ENCODE measurements around the gene PPP1R9B.

The PPP1R9B gene

DNA sequence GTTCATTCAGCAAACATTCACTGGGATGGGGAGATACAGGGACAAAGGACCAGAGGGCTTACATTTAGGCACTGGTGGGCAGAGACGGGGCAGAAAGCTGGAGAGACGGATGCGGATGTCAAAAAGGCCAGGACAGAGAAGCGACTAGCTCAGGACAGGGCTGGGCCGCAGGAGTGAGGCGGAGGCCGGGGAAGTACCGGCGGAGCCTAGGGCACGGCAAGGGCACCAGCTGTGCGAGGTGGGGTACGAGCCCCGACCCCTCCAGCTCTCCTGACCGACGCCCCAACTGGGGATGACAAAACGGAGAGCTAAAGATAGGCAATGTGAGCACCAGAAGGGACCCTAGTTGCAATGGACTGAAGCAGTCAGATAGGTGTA is 11.4 kb upstream of the PPP1R9B start:
- no peak for DNase-seq

- DNase-seq: peak in 55 of 56 donors; percentile 33 to 97 (median 87)
Observed at GRCh38 chr17:50161023-50161910, 10.8 kb upstream of the PPP1R9B start.

DNA sequence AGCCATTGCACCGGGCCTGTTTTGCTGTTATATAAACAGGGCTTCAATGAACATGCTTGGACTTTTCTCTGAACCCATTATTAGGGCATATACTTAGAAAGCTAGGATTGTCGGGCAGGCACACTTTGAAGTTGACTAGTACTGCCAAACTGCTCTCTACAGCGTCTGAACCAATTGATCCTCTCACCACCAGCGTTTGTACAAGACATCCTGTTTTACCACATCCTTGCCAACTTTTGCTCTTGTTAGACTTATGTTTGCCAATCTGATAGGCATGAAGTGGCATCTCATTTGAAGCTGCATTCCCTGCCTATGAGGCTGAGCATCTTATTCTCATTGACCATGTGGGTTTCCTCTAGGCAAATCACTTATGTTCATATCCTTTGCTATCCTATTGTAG is 7.4 kb upstream of the PPP1R9B start:
- DNase-seq: no peak

DNA sequence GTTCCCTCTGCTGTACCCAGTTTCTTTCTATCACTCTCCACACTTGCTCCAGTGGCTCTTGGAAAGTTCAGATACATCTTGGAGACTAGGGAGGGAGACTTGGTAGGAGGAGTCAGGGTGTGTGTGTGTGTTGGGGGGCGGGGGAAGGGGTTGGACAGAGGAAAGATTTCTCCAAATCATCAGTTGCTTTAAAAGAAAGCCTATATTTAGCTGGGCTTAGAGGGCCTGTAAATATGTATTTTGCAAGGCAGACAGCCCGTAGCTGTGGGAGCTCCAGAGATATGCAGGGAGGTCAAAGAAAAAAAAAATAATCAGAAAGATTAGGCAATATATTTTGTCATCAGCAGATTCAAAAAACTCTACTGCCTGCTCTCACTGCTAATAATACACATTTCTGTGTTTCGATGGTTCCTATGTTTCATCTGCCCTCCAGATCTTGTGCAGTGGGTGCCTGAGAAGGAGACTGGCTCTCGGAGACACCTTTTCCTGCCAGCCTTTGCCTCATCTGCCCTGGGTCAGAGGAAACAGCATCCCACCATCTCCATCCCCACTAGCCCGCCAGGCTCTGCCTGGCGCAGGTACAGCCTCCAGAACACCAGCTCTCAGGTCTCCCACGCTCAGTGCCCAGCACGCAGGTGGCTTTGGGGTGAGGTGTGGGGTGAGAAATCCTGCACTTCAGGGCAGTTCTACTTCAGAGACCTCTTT is 4.8 kb upstream of the PPP1R9B start:
- no peak for DNase-seq

GRCh38 chr17:50154604-50155003 is 4.1 kb upstream of the PPP1R9B start:
- DNase-seq: no peak

- peak in 2 of 56 donors; percentile 29 to 31 for DNase-seq
Observed at GRCh38 chr17:50153650-50154575, 3.4 kb upstream of the PPP1R9B start.

- no peak for DNase-seq
Observed at GRCh38 chr17:50152736-50153135, 2.3 kb upstream of the PPP1R9B start.

GRCh38 chr17:50151937-50152547 is 1.6 kb upstream of the PPP1R9B start:
- DNase-seq: peak in 55 of 56 donors; percentile 51 to 94 (median 83)

DNA sequence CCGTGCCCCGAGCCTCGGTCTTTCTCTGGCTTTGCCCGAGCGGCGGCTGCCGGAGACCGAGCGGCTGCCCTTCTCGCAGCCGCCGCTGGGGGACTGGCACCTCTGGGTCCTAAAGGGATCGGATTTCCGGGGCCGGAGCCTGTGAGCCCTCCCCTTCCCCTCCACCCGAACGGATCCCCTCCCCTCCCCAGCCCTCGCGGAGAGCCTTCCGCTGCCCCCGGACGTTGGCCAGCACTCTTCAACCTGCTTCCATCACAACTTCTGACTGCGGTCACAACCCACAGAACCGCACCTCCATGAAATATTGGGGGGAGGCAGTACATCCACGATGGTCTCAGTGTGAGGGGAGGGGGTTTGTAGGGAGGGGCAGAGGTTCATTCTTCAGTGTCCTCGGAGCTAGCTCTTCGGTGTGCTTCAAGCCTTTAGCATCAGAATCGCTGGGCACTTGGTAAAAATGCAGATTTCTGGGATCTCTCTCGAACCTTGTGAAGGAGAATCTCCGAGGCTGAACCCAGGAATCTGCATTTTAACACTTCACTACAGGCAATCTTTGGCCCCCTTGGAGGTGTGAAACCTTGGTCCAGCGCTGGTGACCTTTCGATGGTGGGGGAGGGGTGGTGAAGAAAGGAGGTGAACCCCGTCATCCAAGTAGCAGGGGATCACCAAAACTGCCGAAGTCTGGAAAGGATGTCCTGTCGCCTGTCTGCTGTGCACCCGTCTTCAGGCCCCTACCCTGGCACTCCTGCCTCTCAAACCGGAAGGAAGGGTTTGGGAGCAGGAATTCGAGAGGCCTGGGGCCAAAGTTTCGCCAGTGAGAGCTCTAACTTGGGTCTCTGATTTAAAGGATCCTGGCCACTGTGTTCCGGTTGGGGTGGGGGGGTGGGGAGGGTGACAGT is 812 bp upstream of the PPP1R9B start:
- DNase-seq: peak; percentile 32 to 92 (median 81)

DNA sequence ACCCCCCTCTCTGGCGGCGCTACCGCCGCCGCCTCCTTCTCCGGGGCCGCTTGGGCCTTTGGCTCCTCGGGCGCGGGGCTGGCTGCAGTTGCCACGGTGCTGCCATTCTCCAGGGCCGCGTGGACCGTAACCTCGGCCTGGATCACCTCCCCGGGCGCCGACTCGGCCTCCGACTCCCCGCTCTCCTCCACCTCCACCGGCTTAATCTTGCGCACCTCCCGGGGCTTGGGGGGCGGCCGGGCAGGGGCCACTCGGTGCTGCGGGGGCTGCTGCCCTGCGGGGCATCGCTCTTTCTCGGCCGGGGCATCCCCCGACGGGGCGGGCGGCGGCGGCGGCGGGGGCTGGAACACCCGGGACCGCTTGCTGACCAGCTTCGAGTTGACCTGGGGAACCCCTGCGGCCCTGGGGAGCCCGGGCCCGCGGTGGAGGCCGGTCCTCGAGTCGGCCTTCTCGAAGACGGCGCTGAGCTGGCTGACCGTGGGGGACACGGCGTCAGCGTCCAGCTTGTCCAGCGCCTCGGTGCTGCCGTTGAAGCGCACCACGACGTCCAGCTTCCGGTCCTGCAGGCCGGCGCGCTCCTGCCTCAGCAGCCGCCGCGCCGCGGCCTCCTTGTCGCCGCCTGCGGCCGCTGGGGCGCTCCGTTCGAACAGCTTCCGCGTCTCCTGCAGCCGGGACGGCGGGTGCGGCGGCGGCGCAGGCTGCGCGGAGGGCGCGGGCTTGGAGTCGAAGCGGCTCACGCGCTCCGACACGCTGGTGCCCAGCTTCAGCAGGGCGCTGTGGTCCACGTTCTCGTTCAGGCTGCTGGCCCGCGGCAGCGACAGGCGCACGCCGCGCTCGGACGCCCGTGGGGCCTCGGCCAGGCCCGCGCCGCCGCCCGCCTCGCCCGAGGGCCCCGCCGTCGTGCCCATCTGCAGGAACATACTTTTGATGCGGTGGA is 792 bp downstream of the PPP1R9B start:
- DNase-seq: peak in 23 of 56 donors; percentile 14 to 57 (median 42)

GRCh38 chr17:50149091-50149416 is 1.4 kb downstream of the PPP1R9B start:
- peak in 3 of 56 donors; percentile 41 to 55 (median 55) for DNase-seq

GRCh38 chr17:50148226-50149090 is 2.0 kb downstream of the PPP1R9B start:
- peak in 45 of 56 donors; percentile 24 to 77 (median 56) for DNase-seq

- peak in 7 of 56 donors; percentile 31 to 68 (median 58) for DNase-seq
Observed at GRCh38 chr17:50147841-50148225, 2.6 kb downstream of the PPP1R9B start.

- peak in 3 of 56 donors; percentile 18 to 52 (median 19) for DNase-seq
Observed at GRCh38 chr17:50146927-50147665, 3.4 kb downstream of the PPP1R9B start.

DNA sequence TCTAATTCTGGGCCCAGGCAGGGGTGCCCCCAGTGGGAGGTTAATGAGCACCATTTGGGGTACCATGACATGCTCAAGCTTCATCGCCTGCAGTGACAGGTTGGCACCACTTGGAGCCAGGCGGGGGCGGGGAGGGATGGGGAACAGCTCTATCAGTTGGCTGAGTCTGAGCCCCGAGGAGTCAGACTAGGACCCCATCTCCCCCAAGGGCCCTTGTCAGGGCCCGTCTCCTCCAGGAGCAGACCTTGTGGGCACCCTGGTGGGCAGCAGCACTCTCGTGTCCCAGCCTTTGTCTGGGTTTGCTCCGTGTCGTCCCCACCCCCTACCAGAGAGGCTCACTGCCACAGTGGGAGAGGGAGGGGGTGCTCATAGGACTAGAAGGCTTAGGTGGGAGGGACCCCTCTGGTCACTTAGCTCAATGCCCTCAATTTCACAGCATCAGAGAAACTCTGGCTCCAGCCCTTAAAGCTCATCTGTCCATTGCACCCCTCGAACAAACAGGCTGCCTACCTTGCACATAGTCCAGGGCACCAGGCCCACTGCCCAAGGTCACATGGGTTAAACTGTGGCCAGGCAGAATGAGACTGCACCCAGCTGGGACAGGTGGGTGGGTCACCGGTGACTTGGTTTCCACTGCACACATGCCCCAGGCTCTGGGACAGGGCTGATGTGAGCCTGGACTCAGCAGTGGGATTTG is 4.1 kb downstream of the PPP1R9B start:
- DNase-seq: peak in 11 of 56 donors; percentile 10 to 45 (median 18)

DNA sequence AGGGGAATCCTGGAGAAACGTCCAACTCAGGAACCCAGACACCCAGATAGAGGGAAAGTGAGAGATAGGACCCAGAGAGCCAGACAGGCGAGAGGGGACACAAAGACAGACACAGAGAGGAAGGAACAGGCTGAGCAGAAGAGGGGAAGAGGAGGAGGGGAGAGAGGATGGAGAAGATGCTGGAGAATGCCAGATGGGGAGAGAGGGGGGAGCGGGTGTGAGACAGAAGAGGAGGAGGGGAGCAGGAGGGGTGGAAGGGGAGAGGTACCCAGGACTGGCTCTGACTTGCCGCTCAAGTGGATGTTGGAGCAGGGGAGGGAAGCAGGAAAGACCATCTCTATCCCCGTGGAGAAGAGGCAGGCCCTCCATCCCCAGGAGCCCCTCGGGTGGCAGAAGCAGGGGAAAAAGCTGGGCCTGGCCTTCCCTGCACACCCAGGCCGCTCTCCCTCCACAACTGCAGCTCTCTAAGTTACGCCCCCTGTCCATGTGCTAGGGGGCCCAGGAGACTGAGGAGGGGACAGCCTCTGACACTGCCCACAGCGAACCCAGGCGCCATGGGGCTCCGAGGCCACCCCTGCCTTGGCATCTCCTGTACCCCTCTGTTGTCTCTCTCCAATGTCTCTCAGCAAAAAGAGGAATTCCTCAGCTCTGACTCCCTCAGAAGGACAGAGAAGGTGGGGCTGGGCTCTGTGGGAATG is 4.8 kb downstream of the PPP1R9B start:
- DNase-seq: no peak

Measured in nucleus accumbens (tissue), 56 donors.